ENCODE data around the gene FAM174B. TPM values are rescaled to one million over a fixed set of nuclear protein-coding genes. Genes with fewer than 3 reads are reported as not detected.

FAM174B gene
- total RNA-seq, 1 donor from 2014 or later: 11.0 TPM

DNA sequence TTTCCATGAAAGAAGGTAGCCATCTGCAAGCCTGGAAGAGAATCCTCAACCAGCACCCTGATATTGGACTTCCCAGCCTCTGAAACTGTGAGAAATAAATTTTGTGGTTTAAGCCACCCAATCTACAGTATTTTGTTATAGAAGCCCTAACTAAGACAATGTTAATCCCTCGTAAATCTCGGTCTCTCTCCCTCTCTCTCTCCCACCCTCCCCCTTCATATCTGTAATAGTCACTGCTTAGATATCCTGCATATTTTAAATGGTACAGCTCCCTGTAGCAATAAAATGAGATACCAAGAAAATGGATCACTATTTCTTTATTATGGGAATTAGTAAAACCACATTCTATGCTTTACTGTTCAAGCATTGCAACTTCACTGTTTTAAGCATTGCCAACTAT is 21.0 kb upstream of the FAM174B start:
- Mint-ChIP-seq H3K27ac (ENCODE audit: unreplicated experiment) (no peak overlapping the region), H3K4me1 (ENCODE audit: unreplicated experiment) (peaks cover 11% of the 10 kb centered on the region), H3K36me3 (ENCODE audit: unreplicated experiment) (no peaks in the 10 kb centered on the region), H3K9me3 (ENCODE audit: unreplicated experiment) (no peaks in the 10 kb centered on the region), H3K27me3 (ENCODE audit: unreplicated experiment) (peaks cover 35% of the 10 kb centered on the region), H3K4me3 (ENCODE audit: unreplicated experiment) (no peak overlapping the region)
- no peak for TF ChIP-seq CTCF (IDR thresholded peaks at IDR 0.05)
- DNase-seq (ENCODE audit: extremely low spot score, unreplicated experiment): no peak

DNA sequence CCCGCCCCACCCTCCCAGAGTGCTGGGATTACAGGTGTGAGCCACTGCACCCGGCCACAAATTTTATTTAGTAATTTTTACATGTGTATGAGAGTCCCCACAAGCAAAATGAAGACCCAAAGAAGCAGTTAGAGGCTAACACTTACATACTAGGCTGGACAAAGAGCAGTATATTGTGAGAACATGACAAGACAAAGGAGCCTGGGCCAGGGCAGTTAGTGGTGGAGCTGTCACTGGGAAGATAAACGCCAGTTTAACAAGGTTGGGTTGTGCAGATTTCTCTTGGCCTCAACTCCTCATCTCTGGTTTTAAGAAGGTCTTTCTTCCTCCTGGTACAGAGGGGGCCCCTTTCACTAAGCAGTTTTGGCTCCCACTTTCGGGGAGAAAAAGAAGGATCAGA is 19.9 kb upstream of the FAM174B start:
- H3K4me1 Mint-ChIP-seq (ENCODE audit: unreplicated experiment): peaks cover 6% of the 10 kb centered on the region
- H3K9me3 Mint-ChIP-seq (ENCODE audit: unreplicated experiment): no peaks in the 10 kb centered on the region
- DNase-seq (ENCODE audit: extremely low spot score, unreplicated experiment): no peak
- H3K36me3 Mint-ChIP-seq (ENCODE audit: unreplicated experiment): no peaks in the 10 kb centered on the region
- TF ChIP-seq CTCF (IDR thresholded peaks at IDR 0.05): no peak
- no peak overlapping the region for H3K27ac Mint-ChIP-seq (ENCODE audit: unreplicated experiment)
- H3K4me3 Mint-ChIP-seq (ENCODE audit: unreplicated experiment): no peak overlapping the region
- H3K27me3 Mint-ChIP-seq (ENCODE audit: unreplicated experiment): peaks cover 43% of the 10 kb centered on the region

GRCh38 chr15:92674347-92674746 is 18.8 kb upstream of the FAM174B start:
- Mint-ChIP-seq H3K4me3 (ENCODE audit: unreplicated experiment) (no peak overlapping the region), H3K27me3 (ENCODE audit: unreplicated experiment) (peaks cover 41% of the 10 kb centered on the region), H3K27ac (ENCODE audit: unreplicated experiment) (no peak overlapping the region), H3K36me3 (ENCODE audit: unreplicated experiment) (no peaks in the 10 kb centered on the region), H3K9me3 (ENCODE audit: unreplicated experiment) (no peaks in the 10 kb centered on the region), H3K4me1 (ENCODE audit: unreplicated experiment) (peaks cover 6% of the 10 kb centered on the region)
- no peak for DNase-seq (ENCODE audit: extremely low spot score, unreplicated experiment)
- no peak for TF ChIP-seq CTCF (IDR thresholded peaks at IDR 0.05)

- TF ChIP-seq CTCF (IDR thresholded peaks at IDR 0.05): no peak
- Mint-ChIP-seq H3K36me3 (ENCODE audit: unreplicated experiment) (no peaks in the 10 kb centered on the region), H3K4me1 (ENCODE audit: unreplicated experiment) (peaks cover 11% of the 10 kb centered on the region), H3K9me3 (ENCODE audit: unreplicated experiment) (no peaks in the 10 kb centered on the region), H3K27me3 (ENCODE audit: unreplicated experiment) (peaks cover 30% of the 10 kb centered on the region), H3K27ac (ENCODE audit: unreplicated experiment) (no peak overlapping the region), H3K4me3 (ENCODE audit: unreplicated experiment) (no peak overlapping the region)
- no peak for DNase-seq (ENCODE audit: extremely low spot score, unreplicated experiment)
Observed at GRCh38 chr15:92672102-92672501, 16.5 kb upstream of the FAM174B start.

GRCh38 chr15:92671406-92671805 is 15.8 kb upstream of the FAM174B start:
- Mint-ChIP-seq H3K27ac (ENCODE audit: unreplicated experiment) (no peak overlapping the region), H3K27me3 (ENCODE audit: unreplicated experiment) (peaks cover 24% of the 10 kb centered on the region), H3K36me3 (ENCODE audit: unreplicated experiment) (no peaks in the 10 kb centered on the region), H3K9me3 (ENCODE audit: unreplicated experiment) (no peaks in the 10 kb centered on the region), H3K4me3 (ENCODE audit: unreplicated experiment) (no peak overlapping the region), H3K4me1 (ENCODE audit: unreplicated experiment) (peaks cover 18% of the 10 kb centered on the region)
- no peak for TF ChIP-seq CTCF (IDR thresholded peaks at IDR 0.05)
- no peak for DNase-seq (ENCODE audit: extremely low spot score, unreplicated experiment)

Data from osteocyte (in vitro differentiated cells).